Measurements from ENCODE around the gene FAT2.

Gene FAT2

DNA sequence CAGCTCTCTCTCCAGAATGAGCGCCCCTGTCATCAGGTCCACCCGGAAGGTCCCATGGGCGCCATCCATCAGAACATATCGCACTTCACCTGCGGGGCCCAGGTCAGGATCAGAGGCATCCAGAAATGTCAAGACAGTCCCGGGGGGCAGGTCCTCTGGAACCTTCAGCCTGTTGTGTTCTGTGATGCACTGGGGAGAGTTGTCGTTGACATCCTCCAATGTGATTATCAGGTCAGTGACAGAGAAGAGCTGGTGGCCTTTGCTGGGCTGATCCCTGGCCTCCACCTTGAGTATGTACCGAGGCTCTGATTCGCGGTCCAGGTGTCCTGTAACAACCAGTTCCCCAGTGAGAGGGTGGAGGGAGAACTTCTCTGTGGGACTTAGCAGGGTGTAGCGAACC is 25.2 kb downstream of the FAT2 start:
- ATAC-seq = no peak
- TF ChIP-seq OSR1 (CRISPR knock-in tag; IDR thresholded peaks at IDR 0.05) = no peak

DNA sequence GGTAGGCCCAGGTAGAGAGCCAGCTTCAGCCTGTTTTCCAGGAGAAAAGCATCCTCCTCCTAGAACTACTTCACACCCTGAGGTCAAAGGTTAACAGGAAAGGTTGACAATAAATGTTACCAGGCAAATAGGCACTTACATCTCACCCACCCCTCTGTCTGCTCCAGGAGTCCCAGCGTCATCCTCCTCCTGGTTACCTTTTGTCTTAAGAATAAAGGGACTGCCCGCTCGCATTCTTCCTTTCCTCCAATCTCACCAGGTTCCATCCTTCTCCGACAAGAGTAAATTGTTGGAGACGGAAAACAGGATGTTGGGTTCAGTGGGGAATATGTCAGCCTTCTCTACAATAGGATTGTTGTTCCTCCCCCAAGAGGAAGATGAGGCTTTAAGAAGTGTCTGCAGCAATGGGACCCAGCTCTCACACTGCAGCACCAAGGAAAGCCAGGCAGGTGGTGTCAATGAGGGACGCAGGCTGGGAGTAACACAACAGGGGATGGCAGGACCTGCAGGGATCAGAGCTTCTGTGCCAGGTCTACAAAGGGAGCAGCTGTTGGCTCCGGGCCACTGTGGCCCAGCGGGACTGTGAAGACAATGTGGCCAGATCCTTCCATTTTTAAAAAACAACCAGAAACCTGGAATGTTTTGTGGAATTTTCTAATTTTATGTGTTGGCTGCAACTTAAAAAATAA is 29.0 kb downstream of the FAT2 start:
- ATAC-seq = no peak
- TF ChIP-seq PPARA (CRISPR knock-in tag; IDR thresholded peaks at IDR 0.05; ENCODE audit: borderline replicate concordance) (no peak), ZC3H10 (CRISPR knock-in tag; IDR thresholded peaks at IDR 0.05) (no peak), ZNF70 (CRISPR knock-in tag; IDR thresholded peaks at IDR 0.05) (no peak), ZFP30 (CRISPR knock-in tag; IDR thresholded peaks at IDR 0.05) (no peak), ESRRG (CRISPR knock-in tag; IDR thresholded peaks at IDR 0.05) (no peak), ZNF565 (CRISPR knock-in tag; conservative IDR thresholded peaks at IDR 0.05; ENCODE audit: low read depth) (no peak), CSDC2 (CRISPR knock-in tag; IDR thresholded peaks at IDR 0.05) (no peak), GLIS3 (CRISPR knock-in tag; IDR thresholded peaks at IDR 0.05) (no peak), ARNTL (CRISPR knock-in tag; IDR thresholded peaks at IDR 0.05; ENCODE audit: borderline replicate concordance, low read depth) (no peak), ZNF8 (CRISPR knock-in tag; IDR thresholded peaks at IDR 0.05) (no peak), BACH2 (CRISPR knock-in tag; IDR thresholded peaks at IDR 0.05; ENCODE audit: borderline replicate concordance) (no peak), OSR1 (CRISPR knock-in tag; IDR thresholded peaks at IDR 0.05) (no peak), TCF4 (CRISPR knock-in tag; IDR thresholded peaks at IDR 0.05; ENCODE audit: borderline replicate concordance) (no peak)
- TF ChIP-seq, protein P1, sequence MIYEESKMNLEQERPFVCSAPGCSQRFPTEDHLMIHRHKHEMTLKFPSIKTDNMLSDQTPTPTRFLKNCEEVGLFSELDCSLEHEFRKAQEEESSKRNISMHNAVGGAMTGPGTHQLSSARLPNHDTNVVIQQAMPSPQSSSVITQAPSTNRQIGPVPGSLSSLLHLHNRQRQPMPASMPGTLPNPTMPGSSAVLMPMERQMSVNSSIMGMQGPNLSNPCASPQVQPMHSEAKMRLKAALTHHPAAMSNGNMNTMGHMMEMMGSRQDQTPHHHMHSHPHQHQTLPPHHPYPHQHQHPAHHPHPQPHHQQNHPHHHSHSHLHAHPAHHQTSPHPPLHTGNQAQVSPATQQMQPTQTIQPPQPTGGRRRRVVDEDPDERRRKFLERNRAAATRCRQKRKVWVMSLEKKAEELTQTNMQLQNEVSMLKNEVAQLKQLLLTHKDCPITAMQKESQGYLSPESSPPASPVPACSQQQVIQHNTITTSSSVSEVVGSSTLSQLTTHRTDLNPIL (CRISPR knock-in tag; IDR thresholded peaks at IDR 0.05; ENCODE audit: low read depth) = no peak
- TF ChIP-seq, protein P2, sequence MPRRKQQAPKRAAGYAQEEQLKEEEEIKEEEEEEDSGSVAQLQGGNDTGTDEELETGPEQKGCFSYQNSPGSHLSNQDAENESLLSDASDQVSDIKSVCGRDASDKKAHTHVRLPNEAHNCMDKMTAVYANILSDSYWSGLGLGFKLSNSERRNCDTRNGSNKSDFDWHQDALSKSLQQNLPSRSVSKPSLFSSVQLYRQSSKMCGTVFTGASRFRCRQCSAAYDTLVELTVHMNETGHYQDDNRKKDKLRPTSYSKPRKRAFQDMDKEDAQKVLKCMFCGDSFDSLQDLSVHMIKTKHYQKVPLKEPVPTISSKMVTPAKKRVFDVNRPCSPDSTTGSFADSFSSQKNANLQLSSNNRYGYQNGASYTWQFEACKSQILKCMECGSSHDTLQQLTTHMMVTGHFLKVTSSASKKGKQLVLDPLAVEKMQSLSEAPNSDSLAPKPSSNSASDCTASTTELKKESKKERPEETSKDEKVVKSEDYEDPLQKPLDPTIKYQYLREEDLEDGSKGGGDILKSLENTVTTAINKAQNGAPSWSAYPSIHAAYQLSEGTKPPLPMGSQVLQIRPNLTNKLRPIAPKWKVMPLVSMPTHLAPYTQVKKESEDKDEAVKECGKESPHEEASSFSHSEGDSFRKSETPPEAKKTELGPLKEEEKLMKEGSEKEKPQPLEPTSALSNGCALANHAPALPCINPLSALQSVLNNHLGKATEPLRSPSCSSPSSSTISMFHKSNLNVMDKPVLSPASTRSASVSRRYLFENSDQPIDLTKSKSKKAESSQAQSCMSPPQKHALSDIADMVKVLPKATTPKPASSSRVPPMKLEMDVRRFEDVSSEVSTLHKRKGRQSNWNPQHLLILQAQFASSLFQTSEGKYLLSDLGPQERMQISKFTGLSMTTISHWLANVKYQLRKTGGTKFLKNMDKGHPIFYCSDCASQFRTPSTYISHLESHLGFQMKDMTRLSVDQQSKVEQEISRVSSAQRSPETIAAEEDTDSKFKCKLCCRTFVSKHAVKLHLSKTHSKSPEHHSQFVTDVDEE (CRISPR knock-in tag; IDR thresholded peaks at IDR 0.05) = no peak
- TF ChIP-seq, protein P3, sequence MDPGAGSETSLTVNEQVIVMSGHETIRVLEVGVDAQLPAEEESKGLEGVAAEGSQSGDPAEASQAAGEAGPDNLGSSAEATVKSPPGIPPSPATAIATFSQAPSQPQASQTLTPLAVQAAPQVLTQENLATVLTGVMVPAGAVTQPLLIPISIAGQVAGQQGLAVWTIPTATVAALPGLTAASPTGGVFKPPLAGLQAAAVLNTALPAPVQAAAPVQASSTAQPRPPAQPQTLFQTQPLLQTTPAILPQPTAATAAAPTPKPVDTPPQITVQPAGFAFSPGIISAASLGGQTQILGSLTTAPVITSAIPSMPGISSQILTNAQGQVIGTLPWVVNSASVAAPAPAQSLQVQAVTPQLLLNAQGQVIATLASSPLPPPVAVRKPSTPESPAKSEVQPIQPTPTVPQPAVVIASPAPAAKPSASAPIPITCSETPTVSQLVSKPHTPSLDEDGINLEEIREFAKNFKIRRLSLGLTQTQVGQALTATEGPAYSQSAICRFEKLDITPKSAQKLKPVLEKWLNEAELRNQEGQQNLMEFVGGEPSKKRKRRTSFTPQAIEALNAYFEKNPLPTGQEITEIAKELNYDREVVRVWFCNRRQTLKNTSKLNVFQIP (CRISPR knock-in tag; IDR thresholded peaks at IDR 0.05; ENCODE audit: borderline replicate concordance, low read depth) = no peak
- TF ChIP-seq, protein P4, sequence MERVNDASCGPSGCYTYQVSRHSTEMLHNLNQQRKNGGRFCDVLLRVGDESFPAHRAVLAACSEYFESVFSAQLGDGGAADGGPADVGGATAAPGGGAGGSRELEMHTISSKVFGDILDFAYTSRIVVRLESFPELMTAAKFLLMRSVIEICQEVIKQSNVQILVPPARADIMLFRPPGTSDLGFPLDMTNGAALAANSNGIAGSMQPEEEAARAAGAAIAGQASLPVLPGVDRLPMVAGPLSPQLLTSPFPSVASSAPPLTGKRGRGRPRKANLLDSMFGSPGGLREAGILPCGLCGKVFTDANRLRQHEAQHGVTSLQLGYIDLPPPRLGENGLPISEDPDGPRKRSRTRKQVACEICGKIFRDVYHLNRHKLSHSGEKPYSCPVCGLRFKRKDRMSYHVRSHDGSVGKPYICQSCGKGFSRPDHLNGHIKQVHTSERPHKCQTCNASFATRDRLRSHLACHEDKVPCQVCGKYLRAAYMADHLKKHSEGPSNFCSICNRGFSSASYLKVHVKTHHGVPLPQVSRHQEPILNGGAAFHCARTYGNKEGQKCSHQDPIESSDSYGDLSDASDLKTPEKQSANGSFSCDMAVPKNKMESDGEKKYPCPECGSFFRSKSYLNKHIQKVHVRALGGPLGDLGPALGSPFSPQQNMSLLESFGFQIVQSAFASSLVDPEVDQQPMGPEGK (CRISPR knock-in tag; IDR thresholded peaks at IDR 0.05; ENCODE audit: borderline replicate concordance) = no peak

DNA sequence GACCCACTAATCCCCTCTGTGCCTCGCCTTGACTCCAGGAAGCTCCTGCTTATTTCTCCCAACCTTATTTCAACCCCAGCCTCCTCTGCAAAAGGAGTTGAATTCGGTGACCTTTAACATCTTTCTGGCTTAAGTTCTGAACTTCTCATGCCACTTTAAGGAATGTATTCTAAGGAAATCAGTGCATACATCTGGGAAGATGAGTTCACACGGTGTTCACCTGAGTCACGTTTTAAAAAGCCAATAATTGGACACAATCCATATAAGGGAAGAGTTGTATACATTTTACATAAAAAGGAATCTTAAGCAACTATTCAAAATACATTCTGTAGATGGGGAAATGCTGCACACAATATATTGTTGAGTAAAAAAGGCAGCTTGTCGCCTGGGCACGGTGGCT is 33.2 kb downstream of the FAT2 start:
- no peak for ATAC-seq
- TF ChIP-seq TCF4 (CRISPR knock-in tag; IDR thresholded peaks at IDR 0.05; ENCODE audit: borderline replicate concordance) = no peak
- TF ChIP-seq RARB (CRISPR knock-in tag; IDR thresholded peaks at IDR 0.05) = no peak
- TF ChIP-seq, protein P1 (CRISPR knock-in tag; IDR thresholded peaks at IDR 0.05; ENCODE audit: low read depth) = no peak
- no peak for TF ChIP-seq ISL1 (CRISPR knock-in tag; IDR thresholded peaks at IDR 0.05)
- TF ChIP-seq ZC3H10 (CRISPR knock-in tag; IDR thresholded peaks at IDR 0.05) = no peak
- no peak for TF ChIP-seq ZNF565 (CRISPR knock-in tag; conservative IDR thresholded peaks at IDR 0.05; ENCODE audit: low read depth)
- TF ChIP-seq ZFP30 (CRISPR knock-in tag; IDR thresholded peaks at IDR 0.05) = no peak
- TF ChIP-seq ZNF8 (CRISPR knock-in tag; IDR thresholded peaks at IDR 0.05) = no peak
- no peak for TF ChIP-seq CSDC2 (CRISPR knock-in tag; IDR thresholded peaks at IDR 0.05)
- TF ChIP-seq PPARA (CRISPR knock-in tag; IDR thresholded peaks at IDR 0.05; ENCODE audit: borderline replicate concordance) = no peak
- TF ChIP-seq, protein P5, sequence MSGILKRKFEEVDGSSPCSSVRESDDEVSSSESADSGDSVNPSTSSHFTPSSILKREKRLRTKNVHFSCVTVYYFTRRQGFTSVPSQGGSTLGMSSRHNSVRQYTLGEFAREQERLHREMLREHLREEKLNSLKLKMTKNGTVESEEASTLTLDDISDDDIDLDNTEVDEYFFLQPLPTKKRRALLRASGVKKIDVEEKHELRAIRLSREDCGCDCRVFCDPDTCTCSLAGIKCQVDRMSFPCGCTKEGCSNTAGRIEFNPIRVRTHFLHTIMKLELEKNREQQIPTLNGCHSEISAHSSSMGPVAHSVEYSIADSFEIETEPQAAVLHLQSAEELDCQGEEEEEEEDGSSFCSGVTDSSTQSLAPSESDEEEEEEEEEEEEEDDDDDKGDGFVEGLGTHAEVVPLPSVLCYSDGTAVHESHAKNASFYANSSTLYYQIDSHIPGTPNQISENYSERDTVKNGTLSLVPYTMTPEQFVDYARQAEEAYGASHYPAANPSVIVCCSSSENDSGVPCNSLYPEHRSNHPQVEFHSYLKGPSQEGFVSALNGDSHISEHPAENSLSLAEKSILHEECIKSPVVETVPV (CRISPR knock-in tag; IDR thresholded peaks at IDR 0.05) = no peak
- TF ChIP-seq GLIS3 (CRISPR knock-in tag; IDR thresholded peaks at IDR 0.05) = no peak
- TF ChIP-seq, protein P4 (CRISPR knock-in tag; IDR thresholded peaks at IDR 0.05; ENCODE audit: borderline replicate concordance) = no peak
- TF ChIP-seq ESRRG (CRISPR knock-in tag; IDR thresholded peaks at IDR 0.05) = no peak
- no peak for TF ChIP-seq ZNF70 (CRISPR knock-in tag; IDR thresholded peaks at IDR 0.05)
- TF ChIP-seq BACH2 (CRISPR knock-in tag; IDR thresholded peaks at IDR 0.05; ENCODE audit: borderline replicate concordance) = no peak
- TF ChIP-seq SNAI2 (CRISPR knock-in tag; IDR thresholded peaks at IDR 0.05) = no peak

All from SK-N-SH treated with all-trans-retinoic acid at 6 μM for 48 hours (cell line).